HEK293 (cell line): ENCODE data around the gene TRMT1L.

Experiments
- CTCF ChIP-seq: fragments of 450-650 bp; formaldehyde crosslinking; IDR thresholded peaks from 2 replicates; pipeline ENCODE4 v1.5.1; 2016; ENCODE audit warnings: missing biosample characterization, missing genetic modification characterization
- RBAK ChIP-seq: fragments of 450-650 bp; formaldehyde crosslinking; IDR thresholded peaks from 2 replicates; pipeline ENCODE4 v1.5.1; 2016; ENCODE audit warnings: missing biosample characterization, missing genetic modification characterization

GRCh38 chr1:185170291-185170848, 13.6 kb upstream of the TRMT1L start:
- TF ChIP-seq CTCF (peak; percentile 92), RBAK (tag by site-specific recombination) (no peak)
